Lung (tissue), 12 donors: ENCODE measurements around the gene UXS1. TPM values are rescaled to one million over a fixed set of nuclear protein-coding genes. Genes with fewer than 3 reads are reported as not detected.
A peak's percentile ranks its signal among the peaks of the same experiment; 100 is the strongest.
"Not testable (repeated sequence)": the region's sequence is repeated elsewhere in the genome, so short reads cannot be mapped to it uniquely, and the experiment has no call there.

Source experiments
- ATAC-seq: fragments of 200-7000 bp; cut with Tn5 transposase; one replicate; pipeline ENCODE4 v1.9.1; 2020; ENCODE audit warnings: moderate number of reproducible peaks; ENCODE audit not compliant: insufficient read depth, low FRiP score
- DNase-seq, 3 donors: peaks; one replicate each; pipeline ENCODE4 v3.0.0-alpha.2; 2013 to 2017
- H3K27ac ChIP-seq, 2 donors: one replicate each; pipeline ENCODE4 v1.5.1; 2013; ENCODE audit warnings: mild to moderate bottlenecking in 2 of 2, moderate library complexity in 2 of 2, control low read depth in 1 of 2, inconsistent platforms in 1 of 2, low read depth in 1 of 2, low read length in 1 of 2
- H3K27me3 ChIP-seq, 3 donors: one replicate each; pipeline ENCODE4 v1.5.1; 2013; ENCODE audit warnings: low read length in 2 of 3; ENCODE audit not compliant: control insufficient read depth in 3 of 3, insufficient read depth in 3 of 3
- H3K36me3 ChIP-seq, 4 donors: one replicate each; pipeline ENCODE4 v1.5.1; 2013; ENCODE audit warnings: low read length in 4 of 4, mild to moderate bottlenecking in 1 of 4, moderate library complexity in 1 of 4; ENCODE audit not compliant: control insufficient read depth in 4 of 4, insufficient read depth in 4 of 4
- H3K4me1 ChIP-seq, 5 donors: one replicate each; pipeline ENCODE4 v1.5.1; 2013; ENCODE audit warnings: low read length in 5 of 5, mild to moderate bottlenecking in 2 of 5, moderate library complexity in 1 of 5; ENCODE audit not compliant: control insufficient read depth in 5 of 5, insufficient read depth in 5 of 5
- H3K4me3 ChIP-seq: one replicate; pipeline ENCODE4 v1.5.1; 2013; ENCODE audit warnings: mild to moderate bottlenecking, control low read depth, moderate library complexity
- H3K9ac ChIP-seq, 2 donors: one replicate each; pipeline ENCODE4 v1.5.1; 2013; ENCODE audit warnings: low read length in 2 of 2, control low read depth in 1 of 2; ENCODE audit not compliant: insufficient read depth in 1 of 2
- H3K9me3 ChIP-seq, 4 donors: one replicate each; pipeline ENCODE4 v1.5.1; 2013; ENCODE audit warnings: low read length in 3 of 4, mild to moderate bottlenecking in 1 of 4, moderate library complexity in 1 of 4; ENCODE audit not compliant: control insufficient read depth in 4 of 4, insufficient read depth in 3 of 4
- WGBS, 2 donors: extraction: QIAGEN DNeasy Blood & Tissue Kit; methylation state at CpG; one replicate each; pipeline ENCODE4 v1.1.7; 2013; 5-methylcytosine and 5-hydroxymethylcytosine counted together
- polyA plus RNA-seq, 2 donors: library from polyadenylated mRNA; stranded (reverse); fragments of 200-250 nt; gene quantifications; one replicate each; pipeline ENCODE4 v1.2.1, GENCODE V29; 2013
- total RNA-seq, 2 donors: library from RNA; depleted of rRNA in 1 of 2; stranded (reverse); fragments of >200 nt in 1 of 2; gene quantifications; one replicate each; pipeline ENCODE4 v1.2.1, GENCODE V29; 2014 to 2021
- TF ChIP-seq, protein P1 (sequence below): IDR thresholded peaks from 2 replicates; pipeline ENCODE4 v1.5.1; 2012; ENCODE audit warnings: mild to moderate bottlenecking; ENCODE audit errors: control extremely low read depth, extremely low read depth
- donor health status: control.
- donor health status: control.
- donor health status: Bipolar disorder and iron deficiency.
- donor health status: healthy.
- donor health status: DM: yes; HTN: yes; CAD: no.

The UXS1 gene
- total and polyA plus RNA-seq, 4 donors = 24.6 to 96.5 (median 43.1) TPM

DNA sequence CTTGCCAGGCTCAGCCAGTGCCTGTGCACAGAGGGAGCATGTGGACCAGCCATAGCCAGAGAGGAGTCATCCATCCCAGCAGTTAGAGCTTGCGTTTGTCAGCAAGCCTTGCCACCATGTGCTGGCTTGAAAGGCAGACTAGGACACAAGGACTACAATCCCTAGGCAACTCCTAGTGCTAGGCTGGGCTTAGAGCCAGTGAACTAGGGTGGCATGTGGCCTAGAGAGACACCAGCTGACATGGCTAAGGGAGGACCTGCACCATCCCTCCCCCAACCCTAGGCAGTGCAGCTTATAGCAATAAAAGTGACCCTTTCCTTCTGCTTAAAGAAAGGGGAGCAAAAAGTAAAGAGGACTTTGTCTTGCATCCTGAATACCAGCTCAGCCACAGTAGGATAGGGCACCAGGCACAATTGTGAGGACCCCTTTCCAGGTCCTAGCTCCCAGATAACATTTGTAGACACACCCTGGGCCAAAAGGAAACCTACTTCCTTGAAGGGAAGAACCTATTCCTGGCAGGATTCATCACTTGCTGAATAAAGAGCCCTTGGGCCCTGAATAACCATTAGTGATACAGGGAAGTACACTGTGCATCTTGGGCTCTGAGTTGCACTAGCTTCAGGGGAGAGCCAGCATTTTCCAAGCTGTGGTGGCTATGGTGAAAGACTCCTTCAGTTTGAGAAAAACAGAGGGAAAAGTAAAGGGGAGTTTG lies 38.7 kb upstream of the UXS1 start:
- DNase-seq (peak; percentile 11 to 17 (median 16)), ATAC-seq (no peak)
- no peaks in the 10 kb centered on the region for H3K36me3 ChIP-seq
- H3K9ac ChIP-seq = no peak overlapping the region
- H3K4me1 ChIP-seq = no peaks in the 10 kb centered on the region
- TF ChIP-seq, protein P1, sequence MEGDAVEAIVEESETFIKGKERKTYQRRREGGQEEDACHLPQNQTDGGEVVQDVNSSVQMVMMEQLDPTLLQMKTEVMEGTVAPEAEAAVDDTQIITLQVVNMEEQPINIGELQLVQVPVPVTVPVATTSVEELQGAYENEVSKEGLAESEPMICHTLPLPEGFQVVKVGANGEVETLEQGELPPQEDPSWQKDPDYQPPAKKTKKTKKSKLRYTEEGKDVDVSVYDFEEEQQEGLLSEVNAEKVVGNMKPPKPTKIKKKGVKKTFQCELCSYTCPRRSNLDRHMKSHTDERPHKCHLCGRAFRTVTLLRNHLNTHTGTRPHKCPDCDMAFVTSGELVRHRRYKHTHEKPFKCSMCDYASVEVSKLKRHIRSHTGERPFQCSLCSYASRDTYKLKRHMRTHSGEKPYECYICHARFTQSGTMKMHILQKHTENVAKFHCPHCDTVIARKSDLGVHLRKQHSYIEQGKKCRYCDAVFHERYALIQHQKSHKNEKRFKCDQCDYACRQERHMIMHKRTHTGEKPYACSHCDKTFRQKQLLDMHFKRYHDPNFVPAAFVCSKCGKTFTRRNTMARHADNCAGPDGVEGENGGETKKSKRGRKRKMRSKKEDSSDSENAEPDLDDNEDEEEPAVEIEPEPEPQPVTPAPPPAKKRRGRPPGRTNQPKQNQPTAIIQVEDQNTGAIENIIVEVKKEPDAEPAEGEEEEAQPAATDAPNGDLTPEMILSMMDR = no peak
- H3K9me3 ChIP-seq = peaks cover 0 to 5% (median 0%) of the 10 kb centered on the region in 4 donors
- WGBS, 2 donors = 86 to 87% methylated on average over 1 of the region's 1 CpG
- H3K27me3 ChIP-seq = no peaks in the 10 kb centered on the region
- no peak overlapping the region for H3K27ac ChIP-seq
- H3K4me3 ChIP-seq = no peak overlapping the region

DNA sequence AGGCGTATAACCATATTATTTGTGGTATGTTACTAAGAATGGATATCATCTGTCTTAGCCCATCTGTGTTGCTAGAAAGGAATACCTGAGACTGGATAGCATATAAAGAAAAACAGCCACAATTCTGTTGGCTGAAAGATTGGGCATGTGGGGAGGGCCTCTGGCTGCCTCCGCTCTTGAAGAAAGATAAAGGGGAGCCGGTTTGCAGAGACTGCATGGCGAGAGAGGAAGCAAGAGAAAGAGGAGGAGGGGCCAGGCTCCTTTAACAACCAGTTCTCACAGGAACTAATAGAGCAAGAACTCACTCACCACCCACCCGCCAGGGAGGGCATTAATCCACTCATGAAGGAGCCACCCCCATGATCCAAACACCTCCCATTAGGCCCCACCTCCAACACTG lies 29.2 kb upstream of the UXS1 start:
- Histone ChIP-seq H3K9ac (no peak overlapping the region), H3K4me3 (no peak overlapping the region), H3K9me3 (no peaks in the 10 kb centered on the region), H3K27me3 (no peaks in the 10 kb centered on the region), H3K27ac (no peak overlapping the region), H3K4me1 (no peaks in the 10 kb centered on the region), H3K36me3 (no peaks in the 10 kb centered on the region)
- TF ChIP-seq, protein P1 = no peak
- WGBS, 2 donors = 71 to 75% methylated on average over 5 of the region's 5 CpGs
- no peak for ATAC-seq
- DNase-seq = peak in 2 of 3 donors; percentile 13 to 18

DNA sequence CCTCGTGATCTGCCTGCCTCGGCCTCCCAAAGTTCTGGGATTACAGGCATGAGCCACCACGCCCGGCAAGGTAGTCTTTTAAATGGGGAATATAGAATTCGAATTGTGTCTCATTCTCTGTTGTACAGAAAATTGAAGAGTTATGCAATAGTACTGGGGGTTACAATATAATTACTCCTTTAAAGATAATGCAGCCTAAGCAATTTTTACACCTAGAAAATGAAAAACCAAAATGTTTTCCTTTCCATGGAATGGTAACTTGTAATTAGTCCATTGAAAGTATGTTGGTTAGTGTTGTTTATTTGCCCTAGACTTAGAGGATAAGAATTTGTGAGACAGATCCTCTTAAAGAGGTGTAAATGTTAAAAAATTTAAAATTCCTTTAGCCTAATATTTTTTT lies 28.0 kb upstream of the UXS1 start:
- not testable (repeated sequence) for ATAC-seq, H3K36me3 ChIP-seq, H3K9me3 ChIP-seq, H3K4me1 ChIP-seq, H3K27ac ChIP-seq, H3K27me3 ChIP-seq, DNase-seq, H3K4me3 ChIP-seq, H3K9ac ChIP-seq
- WGBS, 2 donors = 96 to 97% methylated on average over 5 of the region's 5 CpGs

DNA sequence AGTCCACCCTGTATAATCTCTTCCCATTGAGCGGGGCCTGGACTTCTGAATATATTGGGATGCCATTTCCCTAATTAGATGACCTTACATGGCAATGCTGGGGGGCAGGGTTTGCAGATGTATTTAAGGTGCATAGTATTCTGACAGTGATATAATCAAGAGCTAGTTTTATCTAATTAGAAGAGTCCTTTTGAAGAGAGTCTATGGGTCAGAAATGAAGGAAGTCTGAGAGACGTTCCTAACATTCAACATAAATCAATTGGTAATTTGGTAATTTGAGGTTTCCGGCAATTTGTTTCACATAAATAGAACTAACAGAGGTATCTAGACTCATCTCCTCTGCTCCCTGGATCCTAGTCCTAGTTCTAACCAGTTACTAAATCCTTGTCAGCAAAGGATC lies 25.7 kb upstream of the UXS1 start:
- DNase-seq (no peak), ATAC-seq (no peak)
- Histone ChIP-seq H3K4me3 (no peak overlapping the region), H3K9ac (no peak overlapping the region), H3K9me3 (peaks cover 0 to 2% (median 0%) of the 10 kb centered on the region in 4 donors), H3K27ac (no peak overlapping the region), H3K4me1 (no peaks in the 10 kb centered on the region), H3K36me3 (no peaks in the 10 kb centered on the region), H3K27me3 (no peaks in the 10 kb centered on the region)
- TF ChIP-seq, protein P1 = no peak
- WGBS, 2 donors = 90% methylated on average over 3 of the region's 3 CpGs

DNA sequence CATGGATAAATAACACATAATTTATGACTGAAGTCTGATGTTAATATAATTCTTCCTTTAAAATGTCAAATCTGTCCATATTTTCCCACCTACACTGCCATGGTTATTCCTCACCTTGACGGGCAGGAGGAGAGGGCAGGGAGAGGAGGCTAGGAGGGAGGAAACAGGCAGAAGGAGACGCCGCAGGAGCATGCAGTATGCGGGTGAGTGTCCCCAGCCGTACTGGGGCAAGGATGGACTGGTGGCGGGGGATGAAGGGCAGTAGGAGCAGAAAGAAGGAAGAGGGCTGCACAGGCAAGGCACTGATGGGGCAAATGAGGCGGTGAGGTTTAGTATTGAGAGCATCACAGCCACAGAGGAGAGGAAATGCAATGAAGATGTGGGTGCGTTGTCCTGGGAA lies 25.1 kb upstream of the UXS1 start:
- not testable (repeated sequence) for H3K4me1 ChIP-seq, H3K36me3 ChIP-seq, H3K27ac ChIP-seq, H3K9me3 ChIP-seq, DNase-seq, ATAC-seq, H3K27me3 ChIP-seq, H3K9ac ChIP-seq, H3K4me3 ChIP-seq
- 82 to 85% methylated on average over 5 to 6 of the region's 8 CpGs for WGBS, 2 donors
